Measurements from ENCODE around the gene CLEC20A.

GRCh38 chr1:178434360-178434759, 62.4 kb downstream of the CLEC20A start:
- TF ChIP-seq CTCF (IDR thresholded peaks at IDR 0.05) (no peak), POLR2AphosphoS5 (IDR thresholded peaks at IDR 0.05) (no peak)

All from prostate gland (tissue), 2 donors.